GM12892 (cell line): ENCODE measurements around the gene NFKBIZ.

Experiments
- POLR2A ChIP-seq: IDR thresholded peaks from 2 replicates; pipeline ENCODE4 v1.6.1; 2011; ENCODE audit warnings: low read depth, low read length, control low read depth
- POLR2AphosphoS5 ChIP-seq: IDR thresholded peaks from 2 replicates; pipeline ENCODE4 v1.6.1; 2011; ENCODE audit warnings: low read depth, low read length, control low read depth

DNA sequence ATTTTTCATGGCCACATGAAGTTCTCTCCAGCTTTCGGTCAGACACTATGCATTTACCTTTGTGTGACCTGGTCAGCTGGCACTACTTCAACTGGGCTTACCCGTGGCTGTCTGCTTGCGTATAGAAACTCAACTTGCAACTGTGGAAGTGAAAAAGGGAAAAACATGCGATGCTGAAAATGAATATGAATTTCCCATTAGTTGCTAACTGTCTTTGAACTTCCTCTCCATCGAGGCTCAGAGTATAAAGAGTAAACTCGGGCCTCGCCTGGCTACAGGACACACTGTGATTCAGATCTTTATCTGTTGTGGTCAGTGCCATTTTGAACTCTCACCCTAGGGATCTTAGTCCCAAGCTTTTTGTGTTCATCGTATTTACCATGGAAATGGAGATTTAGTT is 26.8 kb downstream of the NFKBIZ start:
- TF ChIP-seq POLR2AphosphoS5 (no peak), POLR2A (no peak)
